Neural cell (in vitro differentiated cells): ENCODE data around the gene MYNN. TPM values are rescaled to one million over a fixed set of nuclear protein-coding genes. Genes with fewer than 3 reads are reported as not detected.
A peak's percentile ranks its signal among the peaks of the same experiment; 100 is the strongest.

Experiments
- H2AFZ ChIP-seq: fragments of 200-600, 300-800 bp; sonication (generic), shearing (Covaris generic); 2 replicates; pipeline ENCODE4 v1.6.0; 2014; ENCODE audit warnings: low read depth, mild to moderate bottlenecking, antibody characterized with exemption, low read length, moderate library complexity
- H3F3A ChIP-seq: fragments of 200-600 bp; shearing (Covaris generic); 2 replicates; pipeline ENCODE4 v1.6.1; 2016; ENCODE audit warnings: mild to moderate bottlenecking, moderate library complexity, mixed read lengths, antibody characterized with exemption, low read length; ENCODE audit not compliant: insufficient read depth, poor library complexity, severe bottlenecking
- H3K27ac ChIP-seq: fragments of 200-600, 300-800 bp; sonication (generic), shearing (Covaris generic); 2 replicates; pipeline ENCODE4 v1.5.1; 2014; ENCODE audit warnings: mild to moderate bottlenecking, low read length, moderate library complexity
- H3K27me3 ChIP-seq: fragments of 300-800, 200-600 bp; sonication (generic), shearing (Covaris generic); 2 replicates; pipeline ENCODE4 v1.6.0; 2014; ENCODE audit warnings: mild to moderate bottlenecking, low read depth, low read length, moderate library complexity; ENCODE audit not compliant: insufficient read depth
- H3K36me3 ChIP-seq: fragments of 300-800, 200-600 bp; sonication (generic), shearing (Covaris generic); 2 replicates; pipeline ENCODE4 v1.5.1; 2014; ENCODE audit warnings: mild to moderate bottlenecking, antibody characterized with exemption, low read length, moderate library complexity; ENCODE audit not compliant: insufficient read depth
- H3K4me2 ChIP-seq: fragments of 300-800, 200-600 bp; sonication (generic), shearing (Covaris generic); 2 replicates; pipeline ENCODE4 v1.6.0; 2014; ENCODE audit warnings: mild to moderate bottlenecking, low read length
- H3K4me3 ChIP-seq: fragments of 300-800, 200-600 bp; sonication (generic), shearing (Covaris generic); 2 replicates; pipeline ENCODE4 v1.5.1; 2014; ENCODE audit warnings: mild to moderate bottlenecking, low read length, moderate library complexity
- H3K79me2 ChIP-seq: fragments of 200-600 bp; shearing (Covaris generic); replicated peaks from 2 replicates; pipeline ENCODE4 v1.6.0; 2014; ENCODE audit warnings: mild to moderate bottlenecking, low read length, moderate library complexity; ENCODE audit not compliant: insufficient read depth
- H3K9ac ChIP-seq: fragments of 300-800, 200-600 bp; sonication (generic), shearing (Covaris generic); 2 replicates; pipeline ENCODE4 v1.6.1; 2016; ENCODE audit warnings: mild to moderate bottlenecking, low read length, mixed read lengths
- H3K9me2 ChIP-seq: fragments of 200-600 bp; shearing (Covaris generic); 2 replicates; pipeline ENCODE4 v1.6.1; 2016; ENCODE audit warnings: mild to moderate bottlenecking, low read length, mixed read lengths; ENCODE audit not compliant: insufficient read depth
- H3K9me3 ChIP-seq: fragments of 200-600, 300-800 bp; sonication (generic), shearing (Covaris generic); 2 replicates; pipeline ENCODE4 v1.6.1; 2016; ENCODE audit warnings: mild to moderate bottlenecking, mixed run types, low read length, moderate library complexity, mixed read lengths
- H4K20me1 ChIP-seq: fragments of 200-600 bp; shearing (Covaris generic); 2 replicates; pipeline ENCODE4 v1.6.1; 2016; ENCODE audit warnings: mild to moderate bottlenecking, mixed run types; ENCODE audit not compliant: insufficient read depth
- CTCF ChIP-seq: fragments of 450-650 bp; IDR thresholded peaks from 2 replicates; pipeline ENCODE4 v1.5.1; 2014; ENCODE audit warnings: antibody characterized with exemption, mild to moderate bottlenecking, moderate library complexity; ENCODE audit not compliant: poor library complexity, severe bottlenecking
- EP300 ChIP-seq: fragments of 450-650 bp; conservative IDR thresholded peaks from 2 replicates; pipeline ENCODE4 v1.6.1; 2014; ENCODE audit warnings: antibody characterized with exemption, mild to moderate bottlenecking, moderate library complexity; ENCODE audit not compliant: poor library complexity, severe bottlenecking
- EZH2 ChIP-seq: fragments of 200-600, 300-800 bp; shearing (Covaris generic), sonication (generic); IDR thresholded peaks from 2 replicates; pipeline ENCODE4 v1.6.1; 2014; ENCODE audit warnings: antibody characterized with exemption, low read length, borderline replicate concordance, mild to moderate bottlenecking; ENCODE audit not compliant: insufficient read depth, poor library complexity, severe bottlenecking
- MXI1 ChIP-seq: fragments of 450-650 bp; conservative IDR thresholded peaks from 2 replicates; pipeline ENCODE4 v1.6.1; 2014; ENCODE audit warnings: antibody characterized with exemption, mild to moderate bottlenecking; ENCODE audit not compliant: poor library complexity, severe bottlenecking
- POLR2AphosphoS5 ChIP-seq: IDR thresholded peaks from 2 replicates; pipeline ENCODE4 v1.6.1; 2012
- RAD21 ChIP-seq: fragments of 450-650 bp; conservative IDR thresholded peaks from 2 replicates; pipeline ENCODE4 v1.6.1; 2014; ENCODE audit warnings: antibody characterized with exemption, mild to moderate bottlenecking, moderate library complexity
- REST ChIP-seq: IDR thresholded peaks from 2 replicates; pipeline ENCODE4 v1.6.1; 2012; ENCODE audit warnings: borderline replicate concordance
- SMC3 ChIP-seq: fragments of 450-650 bp; conservative IDR thresholded peaks from 2 replicates; pipeline ENCODE4 v1.6.1; 2014; ENCODE audit warnings: antibody characterized with exemption, mild to moderate bottlenecking, moderate library complexity; ENCODE audit not compliant: poor library complexity
- TAF1 ChIP-seq: IDR thresholded peaks from 2 replicates; pipeline ENCODE4 v1.6.1; 2012; ENCODE audit warnings: low read depth
- polyA plus RNA-seq: library from polyadenylated mRNA; depleted of rRNA; stranded (reverse); fragments of >200 nt; gene quantifications from 2 replicates; pipeline ENCODE4 v1.2.3, GENCODE V29; 2014

MYNN gene
- polyA plus RNA-seq, 1 donor from 2014 or later: 27.0 TPM

GRCh38 chr3:169771497-169772304, 1.5 kb upstream of the MYNN start:
- Histone ChIP-seq H3K9me3 (no peaks in the 10 kb centered on the region), H3K4me3 (peak overlapping the region; percentile 93), H3K9ac (peak overlapping the region; percentile 99), H3K9me2 (no peaks in the 10 kb centered on the region), H3K36me3 (no peaks in the 10 kb centered on the region), H3K27ac (peak overlapping the region; percentile 99), H3K4me2 (peak overlapping the region; percentile 68), H3K79me2 (peaks cover 22% of the 10 kb centered on the region), H3F3A (no peaks in the 10 kb centered on the region), H4K20me1 (no peaks in the 10 kb centered on the region), H3K27me3 (peaks cover 5% of the 10 kb centered on the region), H2AFZ (peak overlapping the region; percentile 82)
- TF ChIP-seq SMC3 (peak; percentile 36), REST (no peak)

GRCh38 chr3:169772305-169772896, 795 bp upstream of the MYNN start:
- peaks cover 26% of the 10 kb centered on the region for H3K79me2 ChIP-seq
- no peaks in the 10 kb centered on the region for H3K9me3 ChIP-seq
- TF ChIP-seq POLR2AphosphoS5 (peak; percentile 69), EP300 (no peak), MXI1 (peak; percentile 99)
- H3K36me3 ChIP-seq: no peaks in the 10 kb centered on the region
- H3F3A ChIP-seq: no peaks in the 10 kb centered on the region
- peak overlapping the region; percentile 99 for H3K27ac ChIP-seq
- H3K9me2 ChIP-seq: no peaks in the 10 kb centered on the region
- peak overlapping the region; percentile 99 for H3K9ac ChIP-seq
- H3K27me3 ChIP-seq: peaks cover 5% of the 10 kb centered on the region
- H2AFZ ChIP-seq: peak overlapping the region; percentile 98
- H3K4me3 ChIP-seq: peak overlapping the region; percentile 93
- no peaks in the 10 kb centered on the region for H4K20me1 ChIP-seq
- peak overlapping the region; percentile 2 for H3K4me2 ChIP-seq

GRCh38 chr3:169774186-169774585, 990 bp downstream of the MYNN start:
- H3K4me3 ChIP-seq: peak overlapping the region; percentile 93
- H3K27ac ChIP-seq: peak overlapping the region; percentile 99
- no peak for TF ChIP-seq MXI1
- TF ChIP-seq EP300: no peak
- TF ChIP-seq EZH2: no peak
- no peak for TF ChIP-seq RAD21
- no peak for TF ChIP-seq SMC3
- TF ChIP-seq POLR2AphosphoS5: no peak
- TF ChIP-seq TAF1: no peak
- no peak for TF ChIP-seq CTCF
- TF ChIP-seq REST: no peak
- H3K9me2 ChIP-seq: no peaks in the 10 kb centered on the region
- peak overlapping the region; percentile 99 for H3K9ac ChIP-seq
- H3F3A ChIP-seq: no peaks in the 10 kb centered on the region
- no peak overlapping the region for H2AFZ ChIP-seq
- no peaks in the 10 kb centered on the region for H3K9me3 ChIP-seq
- peaks cover 5% of the 10 kb centered on the region for H3K27me3 ChIP-seq
- peak overlapping the region; percentile 49 for H3K4me2 ChIP-seq
- no peaks in the 10 kb centered on the region for H4K20me1 ChIP-seq
- peaks cover 26% of the 10 kb centered on the region for H3K79me2 ChIP-seq
- peaks cover 4% of the 10 kb centered on the region for H3K36me3 ChIP-seq
